RWPE2 (cell line): ENCODE measurements around the gene PEX14.

ENCODE experiments used
- ATAC-seq: fragments of 200-7000 bp; cut with Tn5 transposase; 3 replicates; pipeline ENCODE4 v1.9.1; 2021; ENCODE audit warnings: low read depth
- DNase-seq: peaks from one replicate; pipeline ENCODE4 v3.0.0-alpha.2; 2020; ENCODE audit warnings: low spot score
- H3K27ac ChIP-seq: fragments of 450-650 bp; 2 replicates; pipeline ENCODE4 v1.5.1; 2017; ENCODE audit warnings: mild to moderate bottlenecking; ENCODE audit not compliant: poor library complexity, severe bottlenecking
- H3K27me3 ChIP-seq: fragments of 250-450 bp; sonication (Bioruptor Pico); 2 replicates; pipeline ENCODE4 v1.5.1; 2021; ENCODE audit warnings: mild to moderate bottlenecking, moderate library complexity; ENCODE audit not compliant: insufficient read depth, poor library complexity, severe bottlenecking
- H3K36me3 ChIP-seq: fragments of 250-450 bp; sonication (Bioruptor Pico); 2 replicates; pipeline ENCODE4 v1.5.1; 2020; ENCODE audit warnings: low read depth, mild to moderate bottlenecking, moderate library complexity
- H3K4me1 ChIP-seq: fragments of 250-450 bp; sonication (Bioruptor Pico); 2 replicates; pipeline ENCODE4 v1.5.1; 2021; ENCODE audit warnings: mild to moderate bottlenecking, moderate library complexity; ENCODE audit not compliant: insufficient read depth, poor library complexity, severe bottlenecking
- H3K4me3 ChIP-seq: fragments of 250-450 bp; sonication (Bioruptor Pico); 2 replicates; pipeline ENCODE4 v1.5.1; 2021; ENCODE audit warnings: mild to moderate bottlenecking, moderate library complexity; ENCODE audit not compliant: severe bottlenecking
- H3K9me3 ChIP-seq: fragments of 250-450 bp; sonication (Bioruptor Pico); 2 replicates; pipeline ENCODE4 v1.5.1; 2021; ENCODE audit warnings: mild to moderate bottlenecking, moderate library complexity; ENCODE audit not compliant: severe bottlenecking
- TF ChIP-seq, protein P1 (sequence below): fragments of 450-650 bp; IDR thresholded peaks from one replicate; pipeline ENCODE4 v1.5.1; 2017; ENCODE audit warnings: mild to moderate bottlenecking, moderate library complexity; ENCODE audit not compliant: poor library complexity, severe bottlenecking

The PEX14 gene

DNA sequence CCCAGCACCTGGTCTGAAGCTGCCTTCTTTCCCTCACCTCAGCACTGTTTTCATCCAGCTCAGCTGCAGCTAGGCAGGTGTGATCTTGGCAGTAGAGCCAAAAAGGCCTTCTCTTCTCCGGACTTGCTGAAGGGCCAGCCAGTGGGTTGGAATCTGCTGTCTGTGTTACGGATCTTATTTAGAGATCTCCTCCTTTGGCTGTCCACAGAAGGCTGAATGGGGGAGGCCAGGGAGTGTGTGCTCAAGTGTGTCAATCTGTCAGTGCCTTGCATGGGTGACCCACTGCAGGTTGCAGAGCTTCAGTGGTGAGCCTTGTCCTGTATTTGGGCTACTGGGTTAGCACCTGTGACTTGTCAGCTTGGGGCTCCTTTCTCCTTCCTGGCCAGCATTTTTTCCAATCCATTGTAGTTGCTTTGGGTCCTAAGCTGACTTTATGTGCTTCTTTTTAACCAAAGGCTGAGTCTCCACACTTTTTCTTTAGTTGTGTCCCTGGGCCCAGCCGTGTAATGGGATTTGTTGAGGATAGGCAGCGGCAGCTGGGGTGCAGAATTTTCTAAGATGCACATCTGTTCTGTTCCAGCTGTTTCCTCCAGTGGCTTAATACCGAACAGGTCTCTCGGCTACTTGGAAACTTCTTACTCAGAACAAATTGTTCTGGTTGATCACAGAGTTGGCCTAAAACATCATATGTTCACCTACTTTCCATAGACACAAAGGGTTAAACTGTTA, 126.8 kb downstream of the PEX14 start:
- Histone ChIP-seq H3K4me1 (peaks cover 18% of the 10 kb centered on the region), H3K27me3 (no peaks in the 10 kb centered on the region), H3K4me3 (no peak overlapping the region), H3K9me3 (no peaks in the 10 kb centered on the region), H3K27ac (no peak overlapping the region), H3K36me3 (peaks cover 10% of the 10 kb centered on the region; the same call in 1 of the 2 replicates)
- TF ChIP-seq, protein P1, sequence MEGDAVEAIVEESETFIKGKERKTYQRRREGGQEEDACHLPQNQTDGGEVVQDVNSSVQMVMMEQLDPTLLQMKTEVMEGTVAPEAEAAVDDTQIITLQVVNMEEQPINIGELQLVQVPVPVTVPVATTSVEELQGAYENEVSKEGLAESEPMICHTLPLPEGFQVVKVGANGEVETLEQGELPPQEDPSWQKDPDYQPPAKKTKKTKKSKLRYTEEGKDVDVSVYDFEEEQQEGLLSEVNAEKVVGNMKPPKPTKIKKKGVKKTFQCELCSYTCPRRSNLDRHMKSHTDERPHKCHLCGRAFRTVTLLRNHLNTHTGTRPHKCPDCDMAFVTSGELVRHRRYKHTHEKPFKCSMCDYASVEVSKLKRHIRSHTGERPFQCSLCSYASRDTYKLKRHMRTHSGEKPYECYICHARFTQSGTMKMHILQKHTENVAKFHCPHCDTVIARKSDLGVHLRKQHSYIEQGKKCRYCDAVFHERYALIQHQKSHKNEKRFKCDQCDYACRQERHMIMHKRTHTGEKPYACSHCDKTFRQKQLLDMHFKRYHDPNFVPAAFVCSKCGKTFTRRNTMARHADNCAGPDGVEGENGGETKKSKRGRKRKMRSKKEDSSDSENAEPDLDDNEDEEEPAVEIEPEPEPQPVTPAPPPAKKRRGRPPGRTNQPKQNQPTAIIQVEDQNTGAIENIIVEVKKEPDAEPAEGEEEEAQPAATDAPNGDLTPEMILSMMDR = no peak
- ATAC-seq (no peak), DNase-seq (no peak)

DNA sequence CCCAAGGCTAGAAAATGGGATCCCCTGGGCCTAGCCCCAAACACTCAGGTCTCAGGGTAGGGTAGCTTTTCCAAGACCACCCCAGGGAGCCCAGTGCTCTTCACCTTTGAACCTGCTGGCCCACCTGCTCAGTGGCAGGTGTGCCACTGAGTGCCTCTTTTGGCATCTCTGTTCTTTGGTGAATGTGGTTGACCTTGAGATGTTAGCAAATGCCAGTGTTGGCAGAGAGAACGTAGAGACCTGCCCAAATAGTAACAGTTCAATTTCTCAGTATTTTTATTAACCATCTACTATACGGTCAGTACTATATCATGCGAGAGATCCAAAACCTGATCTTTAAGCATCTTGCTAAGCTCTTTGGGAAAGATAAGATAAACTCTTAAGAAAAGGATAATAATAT, 128.2 kb downstream of the PEX14 start:
- Histone ChIP-seq H3K4me1 (peaks cover 18% of the 10 kb centered on the region), H3K4me3 (no peak overlapping the region), H3K27me3 (no peaks in the 10 kb centered on the region), H3K36me3 (peaks cover 10% of the 10 kb centered on the region; the same call in 1 of the 2 replicates), H3K27ac (no peak overlapping the region), H3K9me3 (no peaks in the 10 kb centered on the region)
- ATAC-seq = no peak
- TF ChIP-seq, protein P1 = no peak
- no peak for DNase-seq

DNA sequence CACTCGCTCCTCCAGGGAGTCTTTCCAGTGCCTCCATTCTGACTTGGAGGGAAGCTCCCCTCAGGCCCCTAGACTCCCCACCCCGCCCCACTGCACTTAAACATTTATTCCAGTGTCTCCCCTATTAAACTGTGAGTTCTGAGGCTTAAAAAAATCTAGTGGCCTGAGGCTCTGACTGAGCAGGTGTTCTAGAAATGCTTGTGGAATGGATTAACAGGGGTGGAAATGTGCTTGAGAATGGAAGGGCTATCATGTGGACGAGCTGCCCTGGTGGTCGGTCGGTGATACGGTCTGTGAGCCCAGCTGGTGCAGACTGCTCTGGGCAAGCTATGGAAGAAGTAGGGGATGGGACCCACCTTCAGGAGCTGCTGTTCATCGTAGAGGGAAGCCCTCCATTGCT, 130.2 kb downstream of the PEX14 start:
- Histone ChIP-seq H3K4me1 (peaks cover 3% of the 10 kb centered on the region), H3K9me3 (no peaks in the 10 kb centered on the region), H3K36me3 (peaks cover 9% of the 10 kb centered on the region; the same call in 1 of the 2 replicates), H3K27ac (no peak overlapping the region), H3K4me3 (no peak overlapping the region), H3K27me3 (no peaks in the 10 kb centered on the region)
- TF ChIP-seq, protein P1 = no peak
- DNase-seq = no peak
- ATAC-seq = no peak

DNA sequence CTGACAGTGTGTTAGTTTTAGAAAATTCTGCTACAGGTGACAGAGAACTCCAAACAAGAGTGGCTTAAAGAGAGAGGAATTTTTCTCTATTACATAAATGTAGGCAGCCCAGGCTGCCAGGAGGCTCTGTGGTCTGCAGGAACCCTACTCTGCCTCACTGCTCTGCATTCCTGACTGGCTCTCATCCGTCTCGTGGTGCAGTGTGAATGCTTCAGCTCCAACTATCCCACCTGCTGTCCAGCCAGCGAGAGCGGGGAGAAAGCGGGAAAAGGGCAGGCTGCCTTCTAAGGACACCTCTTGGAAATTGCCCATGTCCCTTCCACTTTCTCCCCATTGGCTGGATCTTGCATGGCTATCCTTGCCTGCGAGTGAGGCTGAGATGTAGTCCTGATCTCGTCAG, 131.3 kb downstream of the PEX14 start:
- ATAC-seq (no peak), DNase-seq (no peak)
- Histone ChIP-seq H3K27ac (no peak overlapping the region), H3K4me1 (no peaks in the 10 kb centered on the region), H3K9me3 (no peaks in the 10 kb centered on the region), H3K36me3 (no peaks in the 10 kb centered on the region), H3K27me3 (no peaks in the 10 kb centered on the region), H3K4me3 (no peak overlapping the region)
- TF ChIP-seq, protein P1 = no peak

DNA sequence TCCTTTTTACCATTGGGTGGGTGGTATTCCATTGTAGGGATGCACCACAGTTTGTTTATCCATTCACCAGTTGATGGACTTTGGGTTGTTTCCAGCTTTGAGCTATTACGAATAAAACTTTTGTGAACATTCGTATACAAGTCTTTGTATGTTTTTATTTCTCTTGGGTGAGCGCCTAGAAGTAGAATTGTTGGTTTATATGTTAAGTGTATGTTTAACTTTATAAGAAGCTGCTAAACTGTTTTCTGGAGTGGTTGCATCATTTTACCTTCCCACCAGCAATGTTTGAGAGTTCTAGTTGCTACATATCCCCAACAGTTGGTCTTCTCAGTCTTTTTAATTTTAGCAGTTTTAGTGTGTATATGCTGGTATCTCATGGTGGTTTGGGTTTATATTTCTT, 132.5 kb downstream of the PEX14 start:
- Histone ChIP-seq H3K27ac (no peak overlapping the region), H3K4me3 (no peak overlapping the region), H3K9me3 (no peaks in the 10 kb centered on the region), H3K36me3 (no peaks in the 10 kb centered on the region), H3K27me3 (no peaks in the 10 kb centered on the region), H3K4me1 (no peaks in the 10 kb centered on the region)
- TF ChIP-seq, protein P1 = no peak
- ATAC-seq = no peak
- no peak for DNase-seq
